Central memory CD8-positive, alpha-beta T cell (primary cell): ENCODE results near the gene IPO4.
A peak's percentile ranks its signal among the peaks of the same experiment; 100 is the strongest.
"Not testable (repeated sequence)": the region's sequence is repeated elsewhere in the genome, so short reads cannot be mapped to it uniquely, and the experiment has no call there.

Experiments
- ATAC-seq: fragments of 150-1000 bp; cut with Tn5 transposase; replicated peaks from 2 replicates; pipeline ENCODE4 v1.10.0; 2022; ENCODE audit warnings: mild to moderate bottlenecking, moderate FRiP score, moderate number of reproducible peaks; ENCODE audit not compliant: poor library complexity, severe bottlenecking; ENCODE audit errors: extremely low read depth
- DNase-seq, 2 donors: peaks; one replicate each; pipeline ENCODE4 v3.0.0; 2021; ENCODE audit warnings: low spot score in 2 of 2
- H3K27ac Mint-ChIP-seq: one replicate; pipeline ENCODE4 v1.8.0; 2022; ENCODE audit warnings: low read depth, mild to moderate bottlenecking, moderate library complexity, mixed read lengths
- H3K27me3 Mint-ChIP-seq: one replicate; pipeline ENCODE4 v1.8.0; 2022; ENCODE audit warnings: mixed read lengths
- H3K36me3 Mint-ChIP-seq: one replicate; pipeline ENCODE4 v1.8.0; 2022; ENCODE audit warnings: mild to moderate bottlenecking, moderate library complexity, mixed read lengths; ENCODE audit not compliant: insufficient read depth
- H3K4me1 Mint-ChIP-seq: one replicate; pipeline ENCODE4 v1.8.0; 2022; ENCODE audit warnings: mixed read lengths
- H3K4me3 Mint-ChIP-seq: one replicate; pipeline ENCODE4 v1.8.0; 2022; ENCODE audit warnings: mild to moderate bottlenecking, moderate library complexity, mixed read lengths
- H3K9me3 Mint-ChIP-seq: one replicate; pipeline ENCODE4 v1.8.0; 2022; ENCODE audit warnings: mixed read lengths

IPO4 gene

DNA sequence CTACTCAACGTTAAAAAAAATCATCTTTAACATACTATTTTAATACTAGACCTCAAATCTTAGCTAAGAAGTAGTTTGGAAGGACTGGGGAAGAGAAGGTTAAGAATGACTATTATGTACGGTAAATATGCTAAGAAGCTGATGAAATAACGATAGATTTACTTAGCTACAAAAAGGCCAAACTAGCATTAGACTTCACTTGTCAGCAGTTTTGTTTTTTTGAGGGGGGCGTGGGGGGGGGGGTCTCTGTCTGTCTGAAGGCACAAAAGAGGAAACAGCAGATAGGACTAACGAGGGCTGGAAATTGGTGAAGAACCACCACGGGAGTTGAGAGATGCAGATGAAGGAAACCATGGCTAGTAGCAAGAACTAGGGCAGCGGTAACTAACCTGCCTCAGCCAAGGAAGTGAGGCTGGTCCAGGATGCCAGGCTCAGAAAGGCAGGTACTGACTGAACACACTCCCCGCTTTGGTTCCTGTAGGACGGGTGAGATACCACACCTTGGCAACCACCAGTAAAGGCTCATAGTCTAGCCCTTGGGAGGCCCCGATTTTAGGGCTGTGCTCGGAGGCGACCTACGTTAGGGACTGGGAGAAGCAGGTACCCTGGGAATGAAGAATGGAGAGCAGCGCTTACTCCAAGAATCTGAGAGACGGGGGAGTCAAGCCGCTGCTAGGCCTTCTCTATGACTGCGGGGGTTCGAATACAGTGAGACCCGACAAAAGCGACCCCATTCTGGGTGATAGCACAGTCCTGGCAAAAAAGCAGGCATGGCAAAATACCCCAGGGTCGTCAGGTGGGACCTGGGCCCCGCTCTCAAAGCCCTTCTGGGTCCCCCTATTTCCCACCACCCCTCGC is 42.9 kb upstream of the IPO4 start:
- H3K27me3 Mint-ChIP-seq = no peaks in the 10 kb centered on the region
- peak overlapping the region; percentile 86 for H3K4me3 Mint-ChIP-seq
- peak overlapping the region; percentile 89 for H3K27ac Mint-ChIP-seq
- no peaks in the 10 kb centered on the region for H3K9me3 Mint-ChIP-seq
- peak; percentile 38 for ATAC-seq
- peaks cover 20% of the 10 kb centered on the region for H3K36me3 Mint-ChIP-seq
- peaks cover 56% of the 10 kb centered on the region for H3K4me1 Mint-ChIP-seq
- no peak for DNase-seq

DNA sequence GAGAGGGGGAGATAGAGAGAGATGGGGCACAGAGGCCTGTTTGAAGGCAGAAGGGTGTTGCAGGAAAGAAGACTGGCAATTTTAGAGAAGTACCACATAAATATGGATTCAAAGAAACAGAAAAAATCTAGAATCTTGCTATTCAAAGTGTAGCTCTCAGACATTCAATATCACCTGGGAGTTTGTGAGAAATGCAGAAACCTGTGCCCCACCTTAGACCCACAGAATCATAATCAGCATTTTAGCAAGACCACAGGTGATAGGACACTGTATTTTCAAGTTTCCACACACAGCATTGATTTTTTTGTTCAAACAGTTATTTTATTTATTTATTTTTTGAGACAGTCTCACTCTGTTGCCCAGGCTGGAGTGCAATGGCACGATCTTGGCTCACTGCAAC is 40.3 kb upstream of the IPO4 start:
- H3K36me3 Mint-ChIP-seq = peaks cover 20% of the 10 kb centered on the region
- peak overlapping the region; percentile 25 for H3K27ac Mint-ChIP-seq
- H3K4me1 Mint-ChIP-seq = peaks cover 41% of the 10 kb centered on the region
- H3K4me3 Mint-ChIP-seq = no peak overlapping the region
- H3K9me3 Mint-ChIP-seq = no peaks in the 10 kb centered on the region
- no peak for ATAC-seq
- no peaks in the 10 kb centered on the region for H3K27me3 Mint-ChIP-seq
- no peak for DNase-seq

DNA sequence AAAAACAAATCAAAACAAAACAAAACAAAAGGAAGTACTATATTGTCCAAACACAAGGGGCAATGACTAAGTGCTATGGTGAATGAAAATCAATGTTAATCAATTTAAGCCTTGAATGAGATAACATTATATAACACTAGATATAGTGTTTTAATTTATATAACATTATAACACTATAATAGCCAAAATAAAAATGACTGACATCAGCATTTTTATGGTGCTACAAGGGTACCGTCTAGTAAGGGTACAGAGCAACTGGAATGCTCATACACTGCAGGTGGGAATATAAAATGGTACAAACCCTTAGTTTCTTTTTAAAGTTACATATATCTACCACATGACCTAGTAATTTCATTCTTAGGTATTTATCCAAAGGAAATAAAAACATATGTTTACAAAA is 37.9 kb upstream of the IPO4 start:
- Mint-ChIP-seq H3K36me3 (peaks cover 16% of the 10 kb centered on the region), H3K4me3 (no peak overlapping the region), H3K4me1 (peaks cover 26% of the 10 kb centered on the region), H3K9me3 (no peaks in the 10 kb centered on the region), H3K27ac (no peak overlapping the region), H3K27me3 (no peaks in the 10 kb centered on the region)
- ATAC-seq = no peak
- no peak for DNase-seq

DNA sequence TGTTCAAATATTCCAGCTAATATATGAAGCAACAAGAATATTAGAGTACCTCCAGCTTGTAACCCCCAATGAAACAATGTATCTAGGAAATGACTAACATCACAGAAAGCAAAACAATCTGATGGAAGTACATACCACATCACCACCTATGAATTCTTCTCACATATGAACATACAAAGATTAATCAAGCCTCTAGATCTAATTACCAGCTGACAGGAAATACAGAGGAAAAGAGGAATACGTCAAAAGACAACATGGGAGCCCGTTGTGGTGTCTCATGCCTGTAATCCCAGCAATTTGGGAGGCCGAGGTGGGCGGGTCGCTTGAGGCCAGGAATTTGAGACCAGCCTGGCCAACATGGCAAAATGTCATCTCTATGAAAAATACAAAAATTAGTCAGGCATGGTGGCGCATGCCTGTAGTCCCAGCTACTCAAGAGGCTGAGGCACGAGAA is 36.0 kb upstream of the IPO4 start:
- DNase-seq = no peak
- Mint-ChIP-seq H3K9me3 (no peaks in the 10 kb centered on the region), H3K4me3 (no peak overlapping the region), H3K36me3 (peaks cover 16% of the 10 kb centered on the region), H3K4me1 (peaks cover 21% of the 10 kb centered on the region), H3K27me3 (no peaks in the 10 kb centered on the region), H3K27ac (peak overlapping the region; percentile 62)
- ATAC-seq = no peak

DNA sequence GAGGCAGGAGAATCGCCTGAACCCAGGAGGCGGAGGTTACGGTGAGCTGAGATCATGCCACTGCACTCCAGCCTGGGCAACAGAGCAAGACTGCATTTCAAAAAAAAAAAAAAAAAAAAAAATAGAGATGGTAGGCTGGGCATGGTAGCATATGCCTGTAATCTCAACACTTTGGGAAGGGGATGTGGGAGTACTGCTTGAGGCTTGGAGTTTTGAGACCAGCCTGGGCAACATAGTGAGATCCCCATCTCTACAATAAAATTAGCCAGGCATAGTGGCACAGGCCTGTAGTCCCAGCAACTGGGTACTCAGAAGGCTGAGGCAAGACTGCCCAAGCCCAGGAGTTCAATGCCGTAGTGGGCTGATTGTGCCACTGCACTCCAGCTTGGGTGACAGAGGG is 34.4 kb upstream of the IPO4 start:
- not testable (repeated sequence) for ATAC-seq, H3K4me3 Mint-ChIP-seq, H3K9me3 Mint-ChIP-seq, H3K27ac Mint-ChIP-seq, DNase-seq, H3K27me3 Mint-ChIP-seq
- Mint-ChIP-seq H3K4me1 (peaks cover 21% of the 10 kb centered on the region), H3K36me3 (peaks cover 17% of the 10 kb centered on the region)

DNA sequence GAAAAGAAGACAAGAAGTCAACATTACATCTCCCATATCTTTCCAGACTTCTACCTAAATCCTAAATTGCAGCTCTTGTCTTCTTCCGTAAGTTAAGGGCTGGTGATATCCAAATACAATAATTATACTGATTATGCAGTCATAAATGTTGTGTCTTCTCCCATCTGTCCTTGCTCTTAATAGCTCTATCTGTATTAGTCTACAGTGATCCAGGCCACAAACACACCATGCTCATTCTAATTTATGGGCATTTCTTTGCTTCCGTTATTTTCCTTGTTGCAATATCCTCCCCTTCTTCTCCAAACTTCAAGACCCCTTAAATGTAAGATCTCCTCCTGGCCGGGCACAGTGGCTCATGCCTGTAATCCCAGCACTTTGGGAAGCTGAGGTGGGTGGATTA is 30.9 kb upstream of the IPO4 start:
- no peak overlapping the region for H3K4me3 Mint-ChIP-seq
- no peaks in the 10 kb centered on the region for H3K27me3 Mint-ChIP-seq
- ATAC-seq (no peak), DNase-seq (no peak)
- H3K4me1 Mint-ChIP-seq = peaks cover 29% of the 10 kb centered on the region
- H3K36me3 Mint-ChIP-seq = peaks cover 19% of the 10 kb centered on the region
- H3K9me3 Mint-ChIP-seq = no peaks in the 10 kb centered on the region
- H3K27ac Mint-ChIP-seq = no peak overlapping the region

DNA sequence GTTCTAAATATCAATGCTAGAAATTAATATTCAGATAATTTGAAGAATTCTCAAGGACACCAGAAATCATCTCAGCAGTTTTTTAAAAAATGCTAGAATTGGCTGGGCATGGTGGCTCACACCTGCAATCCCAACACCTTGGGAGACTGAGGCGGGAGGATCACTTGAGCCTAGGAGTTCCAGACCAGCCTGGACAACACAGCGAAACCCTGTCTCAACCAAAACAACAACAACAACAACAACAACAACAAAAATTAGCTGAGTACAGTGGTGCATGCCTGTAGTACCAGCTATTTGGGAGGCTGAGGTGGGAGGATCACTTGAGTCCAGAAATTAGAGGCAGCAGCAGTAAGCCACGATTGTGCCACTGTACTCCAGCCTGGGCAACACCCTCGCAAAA is 30.5 kb upstream of the IPO4 start:
- no peak for DNase-seq
- Mint-ChIP-seq H3K9me3 (no peaks in the 10 kb centered on the region), H3K27ac (no peak overlapping the region)

DNA sequence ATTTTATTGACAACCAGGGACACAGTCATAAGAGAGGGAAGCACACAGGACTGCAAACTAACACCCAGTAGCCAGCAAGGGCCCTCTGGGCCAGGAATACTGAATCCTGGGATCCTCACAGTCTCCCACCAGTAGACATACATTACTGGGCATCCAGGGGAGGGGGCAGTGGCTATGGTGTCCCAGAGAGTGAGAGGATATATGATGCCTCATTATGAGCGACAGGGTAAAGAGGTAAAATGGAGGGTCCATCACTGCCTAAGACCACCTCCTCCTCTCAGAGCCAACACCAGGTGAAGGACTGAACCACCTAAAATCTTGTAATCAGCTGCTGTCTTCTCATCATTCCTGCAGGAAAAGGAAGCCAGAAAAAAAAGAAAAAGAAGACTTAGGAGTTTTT is 28.3 kb upstream of the IPO4 start:
- not testable (repeated sequence) for H3K27me3 Mint-ChIP-seq, ATAC-seq, DNase-seq, H3K4me3 Mint-ChIP-seq, H3K9me3 Mint-ChIP-seq
- Mint-ChIP-seq H3K36me3 (peaks cover 36% of the 10 kb centered on the region), H3K27ac (peak overlapping the region; percentile 96), H3K4me1 (peaks cover 50% of the 10 kb centered on the region)

More for the DNA sequence above, 30.5 kb upstream of the IPO4 start:
- peaks cover 19% of the 10 kb centered on the region for H3K36me3 Mint-ChIP-seq
- no peaks in the 10 kb centered on the region for H3K27me3 Mint-ChIP-seq
- H3K4me3 Mint-ChIP-seq = no peak overlapping the region
- H3K4me1 Mint-ChIP-seq = peaks cover 31% of the 10 kb centered on the region
- ATAC-seq = no peak

DNA sequence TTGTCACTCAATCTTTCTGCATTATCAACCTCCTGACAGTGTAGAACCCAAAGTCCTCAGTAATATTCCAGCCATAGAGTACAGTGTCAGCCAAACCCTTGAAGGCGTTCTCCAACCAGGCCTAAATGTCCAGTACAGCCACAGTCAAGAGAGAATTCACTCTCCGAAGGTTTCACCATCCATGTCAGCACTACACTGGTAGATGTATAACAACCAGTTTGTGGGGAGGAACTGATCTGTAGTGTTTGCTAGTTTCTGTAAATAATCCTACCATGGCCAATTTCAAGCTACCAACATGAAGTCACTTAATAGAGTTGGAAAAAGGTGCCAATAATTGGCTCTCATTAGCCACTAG is 27.7 kb upstream of the IPO4 start:
- DNase-seq (no peak), ATAC-seq (no peak)
- Mint-ChIP-seq H3K36me3 (peaks cover 40% of the 10 kb centered on the region), H3K4me3 (peak overlapping the region; percentile 88), H3K27me3 (no peaks in the 10 kb centered on the region), H3K4me1 (peaks cover 55% of the 10 kb centered on the region), H3K9me3 (no peaks in the 10 kb centered on the region), H3K27ac (peak overlapping the region; percentile 96)

DNA sequence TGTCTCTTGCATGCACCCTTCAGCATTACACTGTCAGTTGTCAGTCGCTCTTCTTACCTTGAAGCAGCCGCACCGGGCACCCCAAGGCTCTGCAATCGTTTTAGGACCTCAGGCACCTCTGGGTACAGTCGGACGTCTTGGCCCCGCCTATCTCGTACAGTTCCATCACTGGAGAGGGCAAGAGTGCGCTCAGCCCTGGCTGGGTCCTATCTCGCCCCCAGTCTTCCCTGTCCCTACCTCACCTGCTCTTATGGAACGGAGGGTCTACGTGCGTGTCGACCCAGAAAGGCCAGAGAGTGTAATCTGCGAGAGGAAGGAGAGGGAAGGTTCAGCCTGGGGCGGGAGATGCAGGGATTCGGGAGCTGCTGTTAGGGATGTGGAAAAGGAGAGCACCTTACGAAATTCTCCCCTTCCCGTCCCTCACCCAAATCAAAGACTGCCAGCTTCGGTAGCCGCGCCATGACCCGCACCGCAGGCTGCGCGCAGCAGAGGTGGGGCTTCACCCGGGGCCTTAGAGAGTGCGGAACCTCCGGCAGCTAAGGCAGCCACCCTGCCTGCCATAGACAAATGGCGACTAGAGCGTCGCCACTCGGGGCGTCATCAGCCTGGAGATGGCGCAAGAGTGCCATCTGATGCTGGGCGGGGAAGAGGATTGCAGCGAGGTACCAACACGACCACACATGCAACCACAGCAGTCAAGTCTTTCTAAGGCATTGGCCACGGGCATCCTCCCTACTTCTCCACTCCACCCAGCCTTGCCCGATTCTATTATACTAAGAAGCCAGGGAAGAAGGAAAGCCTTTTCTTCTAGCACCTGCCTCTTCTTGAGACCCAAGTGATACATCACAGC is 27.1 kb upstream of the IPO4 start, which contains the start of gene MDP1:
Gene MDP1, minus strand, starts transcription at position 572 of the 850 bp plus-strand sequence. Its CDS starts 111 bp downstream, at position 461.
- peak within 1 kb of the TSS; percentile 96 for H3K27ac Mint-ChIP-seq
- peak within 1 kb of the TSS; percentile 88 for H3K4me3 Mint-ChIP-seq
- H3K9me3 Mint-ChIP-seq = no peaks in the 10 kb centered on the region
- H3K27me3 Mint-ChIP-seq = no peaks in the 10 kb centered on the region
- DNase-seq (peak; percentile 72 to 84), ATAC-seq (peak; percentile 70)
- peaks cover 58% of the 10 kb centered on the region for H3K4me1 Mint-ChIP-seq
- H3K36me3 Mint-ChIP-seq = peaks cover 40% of the 10 kb centered on the region

DNA sequence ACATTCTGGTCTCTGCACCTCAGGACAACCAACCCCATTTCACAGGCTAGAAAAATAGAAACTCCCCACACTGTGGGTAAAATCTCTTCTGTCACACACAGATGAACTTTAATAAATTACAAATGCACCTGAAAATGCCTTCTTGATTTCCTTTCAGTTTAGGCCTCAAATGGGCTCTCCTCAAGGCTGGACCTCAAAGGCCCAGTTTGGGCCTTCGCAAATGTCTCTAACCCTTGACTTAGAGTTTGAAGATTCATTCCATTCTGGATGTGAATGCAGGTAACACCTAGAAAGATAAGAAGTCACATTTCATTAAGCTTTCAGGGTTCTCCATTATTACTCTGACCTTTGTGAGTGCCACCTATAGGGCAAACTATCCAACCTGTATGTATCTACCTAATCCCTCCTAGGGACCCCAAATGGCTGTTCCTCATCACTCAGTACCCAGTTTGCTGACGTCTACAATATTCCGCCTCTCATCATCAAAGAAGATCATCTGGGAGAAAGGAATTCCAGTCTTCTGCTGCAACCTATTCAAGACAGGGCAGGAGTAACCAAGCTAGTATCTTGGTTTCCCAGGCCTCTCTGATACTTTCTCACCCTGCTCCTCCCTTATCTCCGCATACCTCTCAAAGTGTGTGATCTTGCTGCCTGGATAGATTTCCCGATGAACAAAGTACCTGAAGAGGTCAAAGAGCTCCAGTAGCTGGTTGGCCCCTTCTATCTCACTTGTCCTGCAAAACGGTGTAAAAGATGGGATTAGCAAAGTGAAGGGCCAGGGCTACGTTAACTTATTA is 25.4 kb upstream of the IPO4 start:
- Mint-ChIP-seq H3K9me3 (no peaks in the 10 kb centered on the region), H3K27ac (peak overlapping the region; percentile 96), H3K36me3 (peaks cover 44% of the 10 kb centered on the region), H3K4me1 (peaks cover 59% of the 10 kb centered on the region), H3K27me3 (no peaks in the 10 kb centered on the region), H3K4me3 (peak overlapping the region; percentile 88)
- no peak for ATAC-seq
- DNase-seq = no peak
